ENCODE measurements around the gene TIGD2. TPM values are rescaled to one million over a fixed set of nuclear protein-coding genes. Genes with fewer than 3 reads are reported as not detected.

Gene TIGD2
- total RNA-seq, 4 donors from 2014 or later, result 2.1 to 2.5 (median 2.4) TPM

- no peaks in the 10 kb centered on the region for H3K9me3 ChIP-seq
- H3K4me1 ChIP-seq, result no peaks in the 10 kb centered on the region
- no peaks in the 10 kb centered on the region for H3K27me3 ChIP-seq
- TF ChIP-seq POLR2A (IDR thresholded peaks at IDR 0.05; ENCODE audit: low read depth) (no peak), EP300 (IDR thresholded peaks at IDR 0.05) (no peak), POLR2AphosphoS5 (IDR thresholded peaks at IDR 0.05) (no peak)
- TF ChIP-seq, protein P1, sequence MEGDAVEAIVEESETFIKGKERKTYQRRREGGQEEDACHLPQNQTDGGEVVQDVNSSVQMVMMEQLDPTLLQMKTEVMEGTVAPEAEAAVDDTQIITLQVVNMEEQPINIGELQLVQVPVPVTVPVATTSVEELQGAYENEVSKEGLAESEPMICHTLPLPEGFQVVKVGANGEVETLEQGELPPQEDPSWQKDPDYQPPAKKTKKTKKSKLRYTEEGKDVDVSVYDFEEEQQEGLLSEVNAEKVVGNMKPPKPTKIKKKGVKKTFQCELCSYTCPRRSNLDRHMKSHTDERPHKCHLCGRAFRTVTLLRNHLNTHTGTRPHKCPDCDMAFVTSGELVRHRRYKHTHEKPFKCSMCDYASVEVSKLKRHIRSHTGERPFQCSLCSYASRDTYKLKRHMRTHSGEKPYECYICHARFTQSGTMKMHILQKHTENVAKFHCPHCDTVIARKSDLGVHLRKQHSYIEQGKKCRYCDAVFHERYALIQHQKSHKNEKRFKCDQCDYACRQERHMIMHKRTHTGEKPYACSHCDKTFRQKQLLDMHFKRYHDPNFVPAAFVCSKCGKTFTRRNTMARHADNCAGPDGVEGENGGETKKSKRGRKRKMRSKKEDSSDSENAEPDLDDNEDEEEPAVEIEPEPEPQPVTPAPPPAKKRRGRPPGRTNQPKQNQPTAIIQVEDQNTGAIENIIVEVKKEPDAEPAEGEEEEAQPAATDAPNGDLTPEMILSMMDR (IDR thresholded peaks at IDR 0.05), result no peak
- intact Hi-C loops (cut with DNase I), result no loop called here
- no peak overlapping the region for H3K4me3 ChIP-seq
- no peaks in the 10 kb centered on the region for H3K36me3 ChIP-seq
- WGBS, result 80% methylated on average over 1 of the region's 1 CpG
- no peak for DNase-seq (ENCODE audit: extremely low spot score)
- H3K27ac ChIP-seq (replicated peaks in 1 of 4), result no peak overlapping the region
Observed at GRCh38 chr4:89119166-89119565, 7.8 kb downstream of the TIGD2 start.

DNA sequence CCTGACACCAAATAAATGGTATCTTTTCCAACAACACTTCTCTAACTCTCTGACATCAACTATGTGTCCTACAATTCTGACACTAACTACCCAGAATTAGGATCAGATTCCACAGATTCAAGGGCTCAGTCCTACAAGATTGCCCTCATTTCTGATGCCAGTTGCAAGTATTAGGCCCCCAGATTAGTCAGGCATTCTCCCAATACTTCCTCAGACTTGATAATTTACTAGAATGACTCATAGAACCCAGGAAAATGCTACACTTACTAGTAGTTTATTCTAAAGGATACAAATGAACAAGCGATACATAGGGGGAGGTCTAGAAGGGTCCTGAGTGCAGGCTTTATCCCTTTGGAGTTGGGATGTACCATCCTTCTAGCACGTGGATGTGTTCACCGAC lies 8.5 kb downstream of the TIGD2 start:
- intact Hi-C loops (cut with DNase I), result no loop called here
- 100% methylated on average over 3 of the region's 3 CpGs for WGBS
- Histone ChIP-seq H3K27ac (replicated peaks in 1 of 4) (no peak overlapping the region), H3K27me3 (no peaks in the 10 kb centered on the region), H3K4me3 (no peak overlapping the region), H3K36me3 (no peaks in the 10 kb centered on the region), H3K4me1 (no peaks in the 10 kb centered on the region), H3K9me3 (no peaks in the 10 kb centered on the region)
- DNase-seq (ENCODE audit: extremely low spot score), result no peak
- no peak for TF ChIP-seq POLR2A (IDR thresholded peaks at IDR 0.05; ENCODE audit: low read depth)
- TF ChIP-seq EP300 (IDR thresholded peaks at IDR 0.05), result no peak
- TF ChIP-seq POLR2AphosphoS5 (IDR thresholded peaks at IDR 0.05), result no peak
- TF ChIP-seq, protein P1 (IDR thresholded peaks at IDR 0.05), result no peak

DNA sequence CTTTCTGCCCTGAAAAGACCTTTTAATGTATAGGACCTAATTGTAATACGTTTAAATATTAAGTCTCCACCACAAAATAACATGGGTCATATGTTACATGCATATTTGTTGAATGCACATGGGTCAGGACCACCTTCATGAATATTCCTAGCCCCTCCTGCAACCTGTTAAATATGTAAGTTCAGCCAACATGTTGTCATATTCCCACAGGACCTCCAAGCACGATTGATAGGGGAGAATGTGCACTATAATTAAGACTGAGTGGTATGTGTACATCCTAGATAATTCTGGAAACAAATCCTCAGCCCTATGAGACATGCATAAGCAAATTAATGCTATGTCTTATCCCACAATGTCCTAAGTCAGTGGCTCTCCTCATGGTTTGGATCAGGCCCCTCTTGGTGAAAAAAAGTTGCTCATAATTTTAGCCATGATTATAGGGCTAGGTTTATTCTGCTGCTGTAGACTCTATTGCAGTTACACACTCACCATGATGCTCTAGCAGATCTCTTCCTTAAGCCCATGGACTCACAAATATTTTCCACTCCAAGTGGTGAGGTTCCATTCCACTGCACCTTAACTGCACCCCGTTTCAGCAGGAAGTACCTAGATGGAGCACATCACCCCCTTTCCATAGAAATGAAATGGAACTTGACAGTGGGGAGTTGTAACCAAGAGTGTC lies 10.2 kb downstream of the TIGD2 start:
- intact Hi-C loops (cut with DNase I), result no loop called here
- WGBS, result 77% methylated on average over 3 of the region's 3 CpGs
- TF ChIP-seq, protein P1 (IDR thresholded peaks at IDR 0.05), result no peak
- TF ChIP-seq POLR2A (IDR thresholded peaks at IDR 0.05; ENCODE audit: low read depth), result no peak

DNA sequence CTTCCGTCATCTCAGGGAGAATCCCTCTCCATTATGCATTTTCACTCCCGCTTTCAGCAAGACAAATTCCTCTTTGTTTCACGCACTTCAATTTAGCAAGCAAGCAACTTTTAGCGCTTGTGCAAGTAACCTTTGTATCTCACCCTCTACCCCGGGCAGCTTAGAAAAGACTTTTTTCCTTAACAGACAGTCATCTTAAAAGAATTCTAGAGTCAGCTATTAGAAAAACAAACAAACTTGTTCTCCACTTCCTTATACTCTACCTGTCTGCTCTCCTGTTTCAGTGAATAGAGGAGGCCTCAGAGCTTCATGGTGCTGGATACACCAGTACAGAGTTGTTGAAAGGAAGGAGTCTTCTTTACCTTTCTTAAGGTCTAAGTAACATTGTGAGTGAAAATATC lies 12.1 kb downstream of the TIGD2 start:
- Histone ChIP-seq H3K9me3 (no peaks in the 10 kb centered on the region), H3K4me3 (no peak overlapping the region), H3K27me3 (no peaks in the 10 kb centered on the region), H3K27ac (replicated peaks in 1 of 4) (no peak overlapping the region), H3K36me3 (no peaks in the 10 kb centered on the region), H3K4me1 (no peaks in the 10 kb centered on the region)
- TF ChIP-seq, protein P1 (IDR thresholded peaks at IDR 0.05), result no peak
- TF ChIP-seq POLR2AphosphoS5 (IDR thresholded peaks at IDR 0.05) (no peak), POLR2A (IDR thresholded peaks at IDR 0.05; ENCODE audit: low read depth) (no peak), EP300 (IDR thresholded peaks at IDR 0.05) (no peak)
- no peak for DNase-seq (ENCODE audit: extremely low spot score)
- intact Hi-C loops (cut with DNase I), result no loop called here
- 83% methylated on average over 5 of the region's 5 CpGs for WGBS

More for the DNA sequence above, 10.2 kb downstream of the TIGD2 start:
- no peaks in the 10 kb centered on the region for H3K4me1 ChIP-seq
- H3K27ac ChIP-seq (replicated peaks in 1 of 4), result no peak overlapping the region
- no peak for DNase-seq (ENCODE audit: extremely low spot score)
- H3K36me3 ChIP-seq, result no peaks in the 10 kb centered on the region
- no peaks in the 10 kb centered on the region for H3K9me3 ChIP-seq
- no peaks in the 10 kb centered on the region for H3K27me3 ChIP-seq
- no peak overlapping the region for H3K4me3 ChIP-seq

All from esophagus muscularis mucosa (tissue), 4 donors.